Astrocyte of the hippocampus (primary cell): ENCODE results near the gene PLEKHA4.

Experiments used
- DNase-seq: peaks from one replicate; pipeline ENCODE4 v3.0.0; 2011; ENCODE audit warnings: low read depth, low spot score

The PLEKHA4 gene

GRCh38 chr19:48833049-48833448 is 35.4 kb downstream of the PLEKHA4 start:
- DNase-seq: no peak

DNA sequence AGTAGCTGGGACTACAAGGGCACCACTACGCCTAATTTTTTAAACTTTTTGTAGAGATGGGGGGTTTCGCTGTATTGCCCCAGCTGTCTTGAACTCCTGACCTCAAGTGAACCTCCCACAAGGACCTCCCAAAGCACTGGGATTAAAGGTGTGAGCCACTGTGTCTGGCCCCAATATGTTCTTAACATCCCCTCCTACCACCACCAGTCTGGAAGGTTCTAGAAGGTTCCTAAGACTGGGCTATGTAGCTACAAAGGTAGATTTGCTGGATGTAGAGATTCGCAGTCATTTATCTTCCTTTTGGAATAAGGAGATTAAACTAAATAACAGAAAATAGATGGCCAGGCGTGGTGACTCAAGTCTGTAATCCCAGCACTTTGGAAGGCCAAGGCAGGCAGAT is 37.5 kb downstream of the PLEKHA4 start:
- DNase-seq: no peak

GRCh38 chr19:48830088-48830487 is 38.3 kb downstream of the PLEKHA4 start:
- no peak for DNase-seq

DNA sequence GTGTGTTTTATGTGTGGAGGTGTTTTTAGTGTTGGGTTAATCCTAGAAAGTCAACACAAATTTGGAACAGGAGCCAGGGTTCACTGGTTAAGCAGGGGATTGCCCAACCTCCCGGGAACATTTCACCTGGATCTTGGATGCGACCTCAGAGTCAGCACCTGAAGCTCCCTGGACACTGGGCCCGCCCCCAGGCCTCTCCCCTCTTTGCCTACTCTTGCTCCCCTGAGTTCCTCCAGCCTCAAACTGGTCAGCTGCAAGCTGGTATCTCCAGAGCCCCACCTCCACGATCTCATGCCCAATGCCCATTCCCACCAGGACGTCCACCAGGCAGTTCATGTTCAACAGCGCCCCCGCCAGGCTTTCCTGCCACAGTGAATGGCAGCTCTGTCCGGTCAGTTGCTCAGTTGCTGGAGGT is 41.8 kb downstream of the PLEKHA4 start:
- DNase-seq: no peak

- DNase-seq: no peak
Observed at GRCh38 chr19:48822514-48822913, 45.9 kb downstream of the PLEKHA4 start.

DNA sequence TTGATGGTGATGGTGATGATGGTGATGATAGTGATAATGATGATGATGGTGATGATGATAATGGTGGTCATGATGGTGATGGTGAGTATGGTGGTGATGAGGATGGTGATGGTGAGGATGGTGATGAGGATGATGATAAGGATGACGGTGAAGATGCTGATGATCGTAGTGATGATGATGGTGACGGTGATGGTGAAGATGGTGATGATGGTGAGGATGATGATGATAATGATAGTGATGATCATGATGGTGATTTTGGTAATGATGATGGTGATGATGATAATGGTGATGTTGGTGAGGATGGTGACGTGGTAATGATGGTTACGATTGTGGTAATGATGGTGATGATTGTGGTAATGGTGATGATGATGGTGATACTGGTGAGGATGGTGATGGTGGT is 46.8 kb downstream of the PLEKHA4 start:
- DNase-seq: no peak

- peak; percentile 67 for DNase-seq
Observed at GRCh38 chr19:48819366-48819816, 49.0 kb downstream of the PLEKHA4 start.

GRCh38 chr19:48818234-48818820 is 50.1 kb downstream of the PLEKHA4 start:
- no peak for DNase-seq

GRCh38 chr19:48817585-48818124 is 50.8 kb downstream of the PLEKHA4 start:
- DNase-seq: no peak

DNA sequence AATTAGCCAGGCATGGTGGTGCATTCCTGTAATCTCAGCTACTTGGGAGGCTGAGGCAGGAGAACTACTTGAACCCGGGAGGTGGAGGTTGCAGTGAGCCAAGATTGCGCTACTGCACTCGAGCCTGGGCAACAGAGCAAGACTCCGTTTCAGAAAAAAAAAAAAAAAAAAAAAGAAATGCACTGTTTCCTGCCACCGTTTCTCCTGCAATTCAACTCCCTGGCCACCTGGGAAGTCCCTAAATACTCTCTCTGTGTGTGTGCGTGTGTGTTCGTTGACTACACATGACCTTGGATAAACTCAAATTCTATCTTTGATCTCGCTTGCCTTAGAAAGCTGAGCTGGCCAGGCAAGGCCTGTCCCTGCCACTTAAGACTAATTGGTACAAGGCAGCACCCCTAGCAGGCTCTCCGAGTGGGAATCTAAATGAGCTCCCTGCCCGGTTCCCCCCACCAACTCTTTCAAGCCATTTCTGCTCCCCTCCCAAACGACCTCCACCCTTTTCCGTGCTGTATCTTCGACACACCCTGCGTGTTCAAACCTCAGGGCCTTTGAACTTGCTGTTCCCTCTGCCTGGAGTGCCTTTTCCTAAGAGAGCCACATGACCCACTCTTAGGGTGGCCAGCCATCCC is 52.4 kb downstream of the PLEKHA4 start:
- no peak for DNase-seq

GRCh38 chr19:48814895-48815294 is 53.5 kb downstream of the PLEKHA4 start:
- DNase-seq: no peak

GRCh38 chr19:48813123-48813913 is 55.1 kb downstream of the PLEKHA4 start:
- no peak for DNase-seq

DNA sequence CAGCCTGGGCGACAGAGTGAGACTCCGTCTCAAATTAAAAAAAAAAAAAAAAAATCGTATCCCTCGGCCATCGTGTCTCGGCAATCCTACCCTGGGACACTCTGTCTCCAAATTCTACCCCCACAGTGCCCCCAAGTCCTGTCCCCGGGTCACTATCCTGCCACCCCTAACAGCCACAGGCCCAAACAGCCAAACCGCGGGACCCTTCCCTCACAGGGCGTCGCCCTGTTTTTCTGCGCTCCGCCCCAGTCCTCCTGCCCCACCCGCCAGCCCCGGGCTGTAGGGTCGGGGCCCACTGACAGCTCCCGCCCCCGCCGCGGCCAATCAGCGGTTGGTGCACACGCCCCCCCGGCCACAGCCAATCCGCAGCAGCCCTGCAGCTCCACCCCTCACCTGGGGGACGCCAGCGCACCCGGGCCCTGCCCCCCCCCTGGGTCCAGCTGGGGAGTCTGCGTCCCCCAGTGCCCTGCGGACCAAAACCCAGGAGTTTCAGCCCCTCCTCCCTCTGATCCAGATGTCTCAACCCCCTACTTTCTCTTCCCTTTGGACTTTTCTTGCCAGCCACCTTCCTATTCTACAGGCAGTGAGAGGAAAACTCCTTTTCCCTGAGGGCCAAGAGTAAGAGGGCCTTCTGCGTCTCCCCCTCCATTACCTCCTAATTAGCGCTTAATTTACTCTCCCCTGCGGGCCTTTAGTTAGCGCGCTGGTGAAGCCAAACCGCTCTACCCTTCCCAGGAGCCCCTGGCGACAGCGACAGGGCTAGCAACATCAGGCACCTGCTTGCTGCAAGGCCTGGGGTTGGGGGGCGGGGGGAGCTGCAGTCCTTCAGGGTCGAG is 56.1 kb downstream of the PLEKHA4 start:
- peak; percentile 89 for DNase-seq

GRCh38 chr19:48810151-48810550 is 58.3 kb downstream of the PLEKHA4 start:
- no peak for DNase-seq

GRCh38 chr19:48807590-48808308 is 60.7 kb downstream of the PLEKHA4 start:
- DNase-seq: no peak

DNA sequence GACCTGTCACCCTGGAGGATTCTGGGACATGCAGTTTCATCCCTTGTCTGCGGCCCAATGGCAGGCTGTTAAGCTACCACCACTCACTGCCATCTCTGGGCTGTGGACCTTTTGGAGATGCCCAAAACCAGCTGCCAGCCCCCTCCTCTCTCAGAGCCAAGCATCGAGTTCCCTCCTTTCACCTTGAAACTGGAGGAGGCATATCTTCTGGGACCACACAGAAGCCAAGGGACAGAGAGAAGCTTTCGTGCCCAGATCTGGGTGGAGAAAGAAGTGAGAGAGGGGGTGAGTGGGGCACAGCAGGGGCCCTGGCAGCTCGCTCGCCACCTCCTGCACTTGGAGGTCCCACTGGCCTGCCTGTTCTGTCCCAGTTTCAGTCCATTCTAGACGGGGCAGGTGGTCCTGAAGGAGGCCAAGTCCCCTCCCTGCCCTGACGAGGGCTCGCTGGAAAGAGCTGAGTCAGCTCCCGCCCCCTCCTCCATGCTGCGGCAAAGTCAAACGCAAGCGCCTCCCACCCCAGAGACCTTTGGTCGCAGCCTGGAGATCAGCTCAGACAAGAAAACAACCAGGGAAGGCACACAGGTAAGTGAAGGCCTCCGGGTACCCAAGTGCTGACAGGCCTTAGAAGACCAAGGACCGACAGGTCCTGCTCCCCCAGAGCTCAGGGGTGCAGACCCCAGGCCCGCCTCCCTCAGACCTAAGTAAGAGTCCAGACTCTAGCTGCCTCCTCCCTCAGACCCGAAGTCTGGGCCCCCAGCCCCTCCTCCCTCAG is 61.4 kb downstream of the PLEKHA4 start:
- DNase-seq: no peak

DNA sequence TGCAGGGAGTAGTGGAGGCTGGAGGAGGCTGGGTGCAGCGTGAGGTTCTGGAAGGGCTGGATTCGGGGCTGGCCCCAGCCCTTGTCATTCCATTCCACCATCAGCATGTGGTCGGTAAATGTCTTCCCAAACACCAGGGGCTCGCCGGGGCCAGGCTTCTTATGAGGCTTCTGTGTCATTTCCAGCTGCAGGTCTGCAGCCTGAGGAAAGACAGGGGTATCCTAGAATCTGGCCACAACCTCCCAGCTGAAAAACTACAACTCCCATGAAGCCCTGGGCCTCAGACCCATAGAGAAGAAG is 61.9 kb downstream of the PLEKHA4 start:
- peak; percentile 62 for DNase-seq

- DNase-seq: no peak
Observed at GRCh38 chr19:48805452-48805851, 63.0 kb downstream of the PLEKHA4 start.

- DNase-seq: no peak
Observed at GRCh38 chr19:48804496-48804895, 63.9 kb downstream of the PLEKHA4 start.

GRCh38 chr19:48802623-48803022 is 65.8 kb downstream of the PLEKHA4 start:
- no peak for DNase-seq
